Right atrium auricular region (tissue), 2 donors: ENCODE measurements around the gene JAKMIP1. TPM values are rescaled to one million over a fixed set of nuclear protein-coding genes. Genes with fewer than 3 reads are reported as not detected.

ENCODE experiments used
- DNase-seq: peaks from one replicate; pipeline ENCODE4 v3.0.0-alpha.2; 2019; ENCODE audit warnings: low spot score
- H3K27ac ChIP-seq, 2 donors: fragments of 200-600 bp; sonication (generic); 1 replicate in 1 of 2; 2 replicates in 1 of 2; pipeline ENCODE4 v1.5.1; 2016 to 2019
- H3K27me3 ChIP-seq, 2 donors: fragments of 200-600 bp; sonication (generic); one replicate each; pipeline versions ENCODE4 v1.5.1 to v1.6.0; 2017 to 2019
- H3K36me3 ChIP-seq: fragments of 200-600 bp; sonication (generic); one replicate; pipeline ENCODE4 v1.5.1; 2016
- H3K4me1 ChIP-seq, 2 donors: fragments of 200-600 bp; sonication (generic); one replicate each; pipeline versions ENCODE4 v1.5.1 to v1.6.0; 2017 to 2019
- H3K4me3 ChIP-seq, 2 donors: fragments of 200-600 bp; sonication (generic); 1 replicate in 1 of 2; 2 replicates in 1 of 2; pipeline ENCODE4 v1.5.1; 2017 to 2019; ENCODE audit warnings: mild to moderate bottlenecking in 1 of 2, moderate library complexity in 1 of 2
- H3K9me3 ChIP-seq, 2 donors: fragments of 200-600 bp; sonication (generic); one replicate each; pipeline ENCODE4 v1.5.1; 2019
- total RNA-seq, 2 donors: library from RNA; depleted of rRNA; stranded (reverse); fragments of >200 nt; gene quantifications; one replicate each; pipeline ENCODE4 v1.1.0, GENCODE V29; 2016
- TF ChIP-seq, protein P1 (sequence below), 2 donors: fragments of 200-600 bp; sonication (generic); IDR thresholded peaks; one replicate each; pipeline ENCODE4 v1.5.1; 2019; ENCODE audit warnings: antibody characterized with exemption in 2 of 2

Gene JAKMIP1
- total RNA-seq: under 1 TPM; 0.30 to 0.59 TPM

DNA sequence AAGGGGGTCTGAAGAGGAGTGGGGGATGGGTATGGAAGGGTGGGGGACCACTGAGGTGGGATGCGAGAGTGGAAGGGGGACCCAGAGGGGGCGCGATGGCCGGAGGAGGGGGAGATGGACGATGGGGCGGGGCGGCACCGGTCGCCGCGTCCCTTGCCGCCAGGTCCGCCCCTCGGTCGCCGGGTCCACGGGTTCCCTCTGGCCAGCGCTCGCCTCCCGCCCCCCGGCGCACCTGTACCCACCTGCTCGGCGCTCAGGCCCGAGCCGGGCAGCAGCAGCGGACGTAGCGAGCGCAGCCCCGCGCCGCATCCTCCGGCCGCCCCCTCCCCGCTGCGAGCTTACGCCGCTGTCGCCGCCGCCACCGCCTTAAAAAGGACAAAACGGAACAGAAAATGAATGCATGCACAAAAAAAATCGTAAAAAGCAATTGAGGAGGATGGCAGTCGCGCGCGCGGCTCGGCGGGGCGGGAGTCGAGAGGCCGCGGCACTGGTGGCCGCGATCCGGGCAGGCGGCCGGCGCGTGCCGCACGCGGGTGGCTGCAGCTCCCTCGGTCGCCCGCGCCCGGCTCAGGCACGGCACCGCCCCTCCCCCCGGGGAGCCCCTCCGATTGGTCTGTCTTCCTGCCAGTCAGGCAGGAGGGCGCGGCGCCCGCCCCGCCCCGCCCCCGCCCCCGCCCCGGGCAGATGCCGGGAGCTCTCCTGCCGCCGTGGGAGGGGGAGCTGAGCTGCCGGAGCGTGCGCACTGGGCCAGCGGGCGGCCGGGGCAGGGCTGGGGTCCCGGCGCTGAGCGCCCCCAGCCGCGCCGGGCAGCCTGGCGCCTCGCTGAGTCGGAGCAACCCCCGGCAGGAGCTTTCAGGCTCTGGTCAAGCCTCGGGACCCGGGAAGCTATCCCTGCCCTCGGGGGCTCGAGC, at the start of gene JAKMIP1:
TSS of gene JAKMIP1 (minus strand) at position 539 of the 911 bp plus-strand sequence. CDS start 87,699 bp downstream, outside the sequence.
- peak within 1 kb of the TSS; percentile 28 to 55 for H3K4me3 ChIP-seq
- DNase-seq: no peak
- H3K9me3 ChIP-seq: no peaks in the 10 kb centered on the region
- peaks cover 4 to 12% of the 10 kb centered on the region in 2 donors for H3K27me3 ChIP-seq
- TF ChIP-seq, protein P1, sequence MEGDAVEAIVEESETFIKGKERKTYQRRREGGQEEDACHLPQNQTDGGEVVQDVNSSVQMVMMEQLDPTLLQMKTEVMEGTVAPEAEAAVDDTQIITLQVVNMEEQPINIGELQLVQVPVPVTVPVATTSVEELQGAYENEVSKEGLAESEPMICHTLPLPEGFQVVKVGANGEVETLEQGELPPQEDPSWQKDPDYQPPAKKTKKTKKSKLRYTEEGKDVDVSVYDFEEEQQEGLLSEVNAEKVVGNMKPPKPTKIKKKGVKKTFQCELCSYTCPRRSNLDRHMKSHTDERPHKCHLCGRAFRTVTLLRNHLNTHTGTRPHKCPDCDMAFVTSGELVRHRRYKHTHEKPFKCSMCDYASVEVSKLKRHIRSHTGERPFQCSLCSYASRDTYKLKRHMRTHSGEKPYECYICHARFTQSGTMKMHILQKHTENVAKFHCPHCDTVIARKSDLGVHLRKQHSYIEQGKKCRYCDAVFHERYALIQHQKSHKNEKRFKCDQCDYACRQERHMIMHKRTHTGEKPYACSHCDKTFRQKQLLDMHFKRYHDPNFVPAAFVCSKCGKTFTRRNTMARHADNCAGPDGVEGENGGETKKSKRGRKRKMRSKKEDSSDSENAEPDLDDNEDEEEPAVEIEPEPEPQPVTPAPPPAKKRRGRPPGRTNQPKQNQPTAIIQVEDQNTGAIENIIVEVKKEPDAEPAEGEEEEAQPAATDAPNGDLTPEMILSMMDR (IDR thresholded peaks at IDR 0.05): no peak
- H3K27ac ChIP-seq: no peak within 1 kb of the TSS
- H3K4me1 ChIP-seq: peaks cover 0 to 17% of the 10 kb centered on the region in 2 donors
- no peaks in the 10 kb centered on the region for H3K36me3 ChIP-seq

DNA sequence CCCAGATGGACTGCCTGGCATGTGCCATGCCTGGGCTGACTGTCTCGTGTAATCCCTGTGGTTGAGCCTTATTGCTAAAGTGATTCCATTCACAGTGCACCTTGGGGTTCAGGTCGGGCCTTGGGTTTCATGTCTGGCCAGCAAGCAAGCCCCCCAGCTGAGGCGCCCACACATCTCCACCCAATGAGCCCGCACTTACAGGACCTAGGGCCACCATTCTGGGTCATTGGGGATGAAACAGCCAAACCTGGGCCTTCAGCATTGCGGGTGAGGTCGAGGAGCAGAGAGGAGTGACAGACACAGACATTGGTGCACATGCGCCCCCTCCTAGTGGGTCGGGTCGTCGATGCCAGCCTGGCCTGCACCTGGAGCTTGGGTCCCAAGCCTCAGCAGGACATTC, 48.0 kb upstream of the JAKMIP1 start:
- no peak overlapping the region for H3K27ac ChIP-seq
- TF ChIP-seq, protein P1 (IDR thresholded peaks at IDR 0.05): no peak
- no peaks in the 10 kb centered on the region for H3K27me3 ChIP-seq
- no peak overlapping the region for H3K4me3 ChIP-seq
- peaks cover 0 to 9% of the 10 kb centered on the region in 2 donors for H3K4me1 ChIP-seq
- H3K9me3 ChIP-seq: no peaks in the 10 kb centered on the region
- DNase-seq: no peak
- no peaks in the 10 kb centered on the region for H3K36me3 ChIP-seq

DNA sequence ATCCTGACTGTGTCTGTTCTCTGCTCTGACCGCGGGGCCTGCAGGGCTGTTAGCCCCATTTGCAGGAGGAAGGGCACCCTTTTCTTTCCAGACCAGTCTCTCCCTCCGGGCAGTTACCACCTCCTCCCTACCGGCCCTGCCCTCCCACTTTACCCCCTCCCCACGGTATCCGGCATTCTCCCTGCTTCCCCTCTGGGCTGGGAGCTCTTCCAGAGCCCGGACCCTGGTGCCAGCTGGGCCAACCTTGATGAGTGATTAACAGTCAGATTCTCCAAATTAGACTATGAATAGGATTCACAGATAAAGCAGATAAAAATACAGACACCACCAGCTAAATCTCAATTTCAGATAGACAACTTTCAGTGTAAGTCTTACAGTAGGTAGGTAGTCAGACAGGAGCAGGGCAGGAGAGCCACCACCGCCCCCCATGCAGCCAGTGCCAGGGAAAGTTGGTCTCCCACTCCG, 45.9 kb upstream of the JAKMIP1 start:
- no peaks in the 10 kb centered on the region for H3K27me3 ChIP-seq

DNA sequence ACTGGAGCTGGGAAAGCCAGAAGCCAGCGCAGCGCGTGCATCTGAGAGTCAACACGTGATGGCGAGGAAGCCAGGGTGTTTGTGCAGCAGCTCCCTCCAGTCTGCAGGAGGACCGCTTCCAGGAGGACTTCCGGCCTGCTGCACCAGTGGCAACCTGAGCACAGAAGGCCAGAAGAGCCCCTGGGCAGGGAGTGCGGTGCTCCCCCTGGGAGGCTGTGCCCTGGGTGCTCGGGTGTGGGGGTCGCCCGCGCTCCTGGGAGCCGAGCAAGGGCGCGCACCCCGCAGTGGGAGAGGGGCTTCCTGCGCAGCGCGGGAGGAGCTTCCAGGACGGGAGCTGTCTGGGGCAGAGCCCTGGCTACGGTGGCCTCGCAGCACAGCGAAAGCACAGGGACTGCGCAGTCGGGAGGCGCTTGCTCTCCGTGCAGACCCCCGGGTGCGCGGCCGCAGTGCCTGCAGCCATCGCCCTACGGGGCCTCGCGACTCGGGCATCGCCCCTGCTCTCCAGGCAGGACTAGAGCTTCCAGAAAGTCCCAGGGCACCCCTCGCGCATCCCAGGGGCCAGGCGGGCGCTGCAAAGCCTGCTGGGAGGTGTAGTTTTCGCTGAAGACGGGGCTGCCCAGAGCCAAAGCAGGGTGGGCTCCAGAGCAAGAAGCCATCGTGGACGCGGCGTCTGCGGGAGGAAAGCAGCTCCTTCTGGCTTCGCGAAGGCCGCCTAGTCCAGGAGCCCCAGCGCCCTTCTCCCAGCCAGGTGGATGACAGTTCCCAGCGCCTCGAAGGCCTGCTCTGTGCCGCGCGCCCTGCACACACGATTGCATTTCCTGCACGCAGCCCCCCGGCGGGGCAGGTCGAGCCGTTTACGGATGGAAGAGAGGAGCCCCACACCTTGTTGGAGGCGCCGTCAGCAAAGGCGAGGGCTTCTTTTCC, 45.2 kb upstream of the JAKMIP1 start:
- TF ChIP-seq, protein P1 (IDR thresholded peaks at IDR 0.05): no peak
- H3K9me3 ChIP-seq: no peaks in the 10 kb centered on the region
- no peak for DNase-seq
- H3K4me3 ChIP-seq: peak overlapping the region; percentile 23 to 44
- no peaks in the 10 kb centered on the region for H3K27me3 ChIP-seq
- no peaks in the 10 kb centered on the region for H3K36me3 ChIP-seq
- peaks cover 0 to 9% of the 10 kb centered on the region in 2 donors for H3K4me1 ChIP-seq
- H3K27ac ChIP-seq: no peak overlapping the region

More for the DNA sequence above, 45.9 kb upstream of the JAKMIP1 start:
- no peaks in the 10 kb centered on the region for H3K9me3 ChIP-seq
- no peak for DNase-seq
- H3K4me3 ChIP-seq: no peak overlapping the region
- peaks cover 0 to 9% of the 10 kb centered on the region in 2 donors for H3K4me1 ChIP-seq
- no peak overlapping the region for H3K27ac ChIP-seq
- H3K36me3 ChIP-seq: no peaks in the 10 kb centered on the region
- TF ChIP-seq, protein P1 (IDR thresholded peaks at IDR 0.05): no peak

GRCh38 chr4:6242271-6243029, 42.1 kb upstream of the JAKMIP1 start:
- H3K36me3 ChIP-seq: no peaks in the 10 kb centered on the region
- DNase-seq: no peak
- TF ChIP-seq, protein P1 (IDR thresholded peaks at IDR 0.05): no peak
- no peaks in the 10 kb centered on the region for H3K9me3 ChIP-seq
- no peak overlapping the region for H3K27ac ChIP-seq
- peaks cover 0 to 9% of the 10 kb centered on the region in 2 donors for H3K4me1 ChIP-seq
- H3K27me3 ChIP-seq: no peaks in the 10 kb centered on the region
- no peak overlapping the region for H3K4me3 ChIP-seq
